K562 (cell line): ENCODE measurements around the gene ANO1. TPM values are rescaled to one million over a fixed set of nuclear protein-coding genes. Genes with fewer than 3 reads are reported as not detected.
A peak's percentile ranks its signal among the peaks of the same experiment; 100 is the strongest.

Experiments
- BRD4 ChIP-seq: fragments of 200-600 bp; sonication (generic); IDR thresholded peaks from 2 replicates; pipeline ENCODE4 v1.6.1; 2017; ENCODE audit warnings: inconsistent platforms
- CREM ChIP-seq: IDR thresholded peaks from 2 replicates; pipeline ENCODE4 v1.6.1; 2014; ENCODE audit warnings: antibody characterized with exemption, low read depth
- DIDO1 ChIP-seq: fragments of 450-650 bp; IDR thresholded peaks from 2 replicates; pipeline ENCODE4 v1.6.1; 2016; ENCODE audit warnings: low read depth, missing biosample characterization, missing genetic modification characterization
- E2F6 ChIP-seq, 2 experiments: IDR thresholded peaks; 2 replicates each; pipeline ENCODE4 v1.6.1; 2011; ENCODE audit warnings: borderline replicate concordance in 1 of 2, control low read depth in 1 of 2, low read depth in 1 of 2, low read length in 1 of 2, mild to moderate bottlenecking in 1 of 2, mixed read lengths in 1 of 2, moderate library complexity in 1 of 2; ENCODE audit not compliant: insufficient read depth in 1 of 2, insufficient read length in 1 of 2, poor library complexity in 1 of 2, severe bottlenecking in 1 of 2; ENCODE audit errors: extremely low read depth in 1 of 2
- ELF4 ChIP-seq: fragments of 450-650 bp; formaldehyde crosslinking; IDR thresholded peaks from 2 replicates; pipeline ENCODE4 v1.4.0; 2022; ENCODE audit warnings: missing genetic modification characterization
- ID3 ChIP-seq, 2 experiments: fragments of 250-450 bp in 1 of 2; fragments of 450-650 bp in 1 of 2; sonication (Bioruptor Pico) in 1 of 2; IDR thresholded peaks; 2 replicates each; pipeline versions ENCODE4 v1.6.1 to v1.8.0; 2016 to 2021; ENCODE audit warnings: mild to moderate bottlenecking in 2 of 2, moderate library complexity in 2 of 2, missing compliant biosample characterization in 1 of 2, missing genetic modification characterization in 1 of 2
- JUNB ChIP-seq: fragments of 450-650 bp; formaldehyde crosslinking; conservative IDR thresholded peaks from 2 replicates; pipeline ENCODE4 v1.4.0; 2020; ENCODE audit warnings: mild to moderate bottlenecking
- NELFE ChIP-seq: IDR thresholded peaks from 2 replicates; pipeline ENCODE4 v1.6.1; 2011; ENCODE audit warnings: mild to moderate bottlenecking; ENCODE audit not compliant: insufficient read depth, insufficient read length
- RAD51 ChIP-seq: fragments of 450-650 bp; IDR thresholded peaks from 2 replicates; pipeline ENCODE4 v1.7.1; 2016; ENCODE audit warnings: low read depth, mild to moderate bottlenecking, borderline replicate concordance
- SETDB1 ChIP-seq: IDR thresholded peaks from one replicate; pipeline ENCODE4 v1.6.1; 2012; ENCODE audit warnings: low read length, control low read depth, inconsistent platforms
- STAT5B ChIP-seq: fragments of 250-450 bp; sonication (Bioruptor Pico); IDR thresholded peaks from 2 replicates; pipeline ENCODE4 v1.8.0; 2021; ENCODE audit warnings: mild to moderate bottlenecking, inconsistent platforms
- ZNF449 ChIP-seq: fragments of 250-450 bp; sonication (Bioruptor Pico); IDR thresholded peaks from 2 replicates; pipeline ENCODE4 v1.8.0; 2022; ENCODE audit warnings: moderate library complexity, mild to moderate bottlenecking, inconsistent platforms
- ZNF609 ChIP-seq: sonication (generic); formaldehyde crosslinking; IDR thresholded peaks from 2 replicates; pipeline ENCODE4 v1.8.1; 2023; ENCODE audit warnings: missing genetic modification reagents, mild to moderate bottlenecking, borderline replicate concordance
- ZSCAN32 ChIP-seq: fragments of 450-650 bp; formaldehyde crosslinking; IDR thresholded peaks from 2 replicates; pipeline ENCODE4 v1.4.0; 2020; ENCODE audit warnings: mild to moderate bottlenecking, moderate library complexity
- polyA plus RNA-seq, 8 experiments: library from polyadenylated mRNA; depleted of rRNA in 4 of 8; stranded (reverse) in 5 of 8; unstranded in 3 of 8; fragments of >200 nt; fragmentation: Nextera tagmentation in 2 of 8; fragmentation: Illumina TruSeq in 1 of 8; extraction: Ambion mirVana in 2 of 8; extraction: Trizol in 1 of 8; gene quantifications; 2 replicates each; pipeline versions ENCODE4 v1.2.1 to v1.2.3, GENCODE V29; 2011 to 2014; ENCODE audit warnings: inconsistent platforms in 1 of 8, missing spikeins in 1 of 8
- total RNA-seq, 7 experiments: library from RNA; depleted of rRNA in 6 of 7; stranded (reverse); fragments of >200 nt in 6 of 7; fragmentation: Illumina TruSeq in 2 of 7; extraction: Trizol in 2 of 7; gene quantifications; 2 replicates each; pipeline versions ENCODE4 v1.2.1 to v1.2.3, GENCODE V29; 2011 to 2021; ENCODE audit warnings: low replicate concordance in 1 of 7
- TF ChIP-seq, protein P1 (sequence below): fragments of 450-650 bp; IDR thresholded peaks from 2 replicates; pipeline ENCODE4 v1.6.1; 2016; ENCODE audit warnings: missing biosample characterization, missing genetic modification characterization
- TF ChIP-seq, protein P2 (sequence below): sonication (generic); formaldehyde crosslinking; IDR thresholded peaks from 2 replicates; pipeline ENCODE4 v1.9.0; 2022; ENCODE audit warnings: mild to moderate bottlenecking, missing genetic modification reagents

The ANO1 gene
- total and polyA plus RNA-seq, 9 of the 15 experiments (the other 6 are each of a cell fraction or from before 2014, with no cell fraction given), result not detected

DNA sequence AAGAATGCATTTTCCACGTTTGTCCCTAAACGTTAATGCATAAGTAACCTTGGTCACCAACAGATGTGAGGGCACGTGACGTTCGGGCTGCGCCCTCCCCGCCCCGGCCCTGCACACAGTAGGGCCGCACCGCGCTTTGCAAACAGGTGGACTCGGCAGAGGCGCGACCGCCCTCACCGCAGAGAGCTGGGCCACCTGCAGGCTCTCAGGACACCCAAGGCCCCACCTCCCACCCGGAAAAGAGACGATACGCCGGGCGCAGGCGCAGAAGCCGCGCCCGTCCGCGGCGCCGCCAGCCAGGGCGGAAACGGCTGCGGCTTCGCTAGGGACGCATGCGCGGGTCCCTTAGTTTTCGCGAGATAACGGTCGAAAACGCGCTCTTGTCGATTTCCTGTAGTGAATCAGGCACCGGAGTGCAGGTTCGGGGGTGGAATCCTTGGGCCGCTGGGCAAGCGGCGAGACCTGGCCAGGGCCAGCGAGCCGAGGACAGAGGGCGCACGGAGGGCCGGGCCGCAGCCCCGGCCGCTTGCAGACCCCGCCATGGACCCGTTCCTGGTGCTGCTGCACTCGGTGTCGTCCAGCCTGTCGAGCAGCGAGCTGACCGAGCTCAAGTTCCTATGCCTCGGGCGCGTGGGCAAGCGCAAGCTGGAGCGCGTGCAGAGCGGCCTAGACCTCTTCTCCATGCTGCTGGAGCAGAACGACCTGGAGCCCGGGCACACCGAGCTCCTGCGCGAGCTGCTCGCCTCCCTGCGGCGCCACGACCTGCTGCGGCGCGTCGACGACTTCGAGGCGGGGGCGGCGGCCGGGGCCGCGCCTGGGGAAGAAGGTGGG lies 125.0 kb downstream of the ANO1 start, which contains the start of gene FADD (continued):
- TF ChIP-seq ELF4, result 0 out of 2 replicates have a peak, but pooled peaks have one; percentile 54
- no peak for TF ChIP-seq STAT5B (CRISPR knock-in tag)
- TF ChIP-seq JUNB (CRISPR knock-in tag), result no peak
- TF ChIP-seq DIDO1 (tag), result no peak
- TF ChIP-seq, protein P1, sequence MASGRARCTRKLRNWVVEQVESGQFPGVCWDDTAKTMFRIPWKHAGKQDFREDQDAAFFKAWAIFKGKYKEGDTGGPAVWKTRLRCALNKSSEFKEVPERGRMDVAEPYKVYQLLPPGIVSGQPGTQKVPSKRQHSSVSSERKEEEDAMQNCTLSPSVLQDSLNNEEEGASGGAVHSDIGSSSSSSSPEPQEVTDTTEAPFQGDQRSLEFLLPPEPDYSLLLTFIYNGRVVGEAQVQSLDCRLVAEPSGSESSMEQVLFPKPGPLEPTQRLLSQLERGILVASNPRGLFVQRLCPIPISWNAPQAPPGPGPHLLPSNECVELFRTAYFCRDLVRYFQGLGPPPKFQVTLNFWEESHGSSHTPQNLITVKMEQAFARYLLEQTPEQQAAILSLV, result no peak
- peak; percentile 39; the same call in 1 of the 2 replicates for TF ChIP-seq RAD51
- TF ChIP-seq CREM, result peak; percentile 78
- TF ChIP-seq ZSCAN32 (CRISPR knock-in tag), result no peak
- TF ChIP-seq, protein P2, sequence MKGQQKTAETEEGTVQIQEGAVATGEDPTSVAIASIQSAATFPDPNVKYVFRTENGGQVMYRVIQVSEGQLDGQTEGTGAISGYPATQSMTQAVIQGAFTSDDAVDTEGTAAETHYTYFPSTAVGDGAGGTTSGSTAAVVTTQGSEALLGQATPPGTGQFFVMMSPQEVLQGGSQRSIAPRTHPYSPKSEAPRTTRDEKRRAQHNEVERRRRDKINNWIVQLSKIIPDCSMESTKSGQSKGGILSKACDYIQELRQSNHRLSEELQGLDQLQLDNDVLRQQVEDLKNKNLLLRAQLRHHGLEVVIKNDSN, result peak; percentile 82
- peak; percentile 80; the same call in 1 of the 2 replicates for TF ChIP-seq BRD4
- TF ChIP-seq ID3 (CRISPR knock-in tag; IDR thresholded peaks at IDR 0.05), result no peak
- TF ChIP-seq ID3 (tag; IDR thresholded peaks at IDR 0.05), result no peak
- TF ChIP-seq ZNF449, result no peak
- no peak for TF ChIP-seq ZNF609
- peak; percentile 9 to 55 for TF ChIP-seq E2F6 (IDR thresholded peaks at IDR 0.05; ENCODE audit: borderline replicate concordance in 1 of 2, extremely low read depth in 1 of 2, insufficient read depth in 1 of 2, insufficient read length in 1 of 2, low read depth in 1 of 2, low read length in 1 of 2, poor library complexity in 1 of 2, severe bottlenecking in 1 of 2)
- no peak for TF ChIP-seq NELFE
- TF ChIP-seq SETDB1, result no peak
